Esophagus squamous epithelium (tissue), 5 donors: Measurements from ENCODE around the gene ARTN. TPM values are rescaled to one million over a fixed set of nuclear protein-coding genes. Genes with fewer than 3 reads are reported as not detected.

Source experiments
- DNase-seq: peaks from one replicate; lab custom pipeline; 2025; lab: John Stamatoyannopoulos, UW
- H3K27ac ChIP-seq, 4 donors: fragments of 200-600 bp; sonication (generic); one replicate each; pipeline ENCODE4 v1.5.1; 2016 to 2019; ENCODE audit warnings: mild to moderate bottlenecking in 1 of 4
- H3K27me3 ChIP-seq, 4 donors: fragments of 200-600 bp; sonication (generic); 1 replicate in 3 of 4; 2 replicates in 1 of 4; pipeline versions ENCODE4 v1.5.1 to v1.6.0; 2017 to 2021; ENCODE audit warnings: antibody characterized with exemption in 1 of 4
- H3K36me3 ChIP-seq, 3 donors: fragments of 200-600 bp; sonication (generic); one replicate each; pipeline ENCODE4 v1.5.1; 2016 to 2019
- H3K4me1 ChIP-seq, 3 donors: fragments of 200-600 bp; sonication (generic); one replicate each; pipeline ENCODE4 v1.5.1; 2017 to 2019
- H3K4me3 ChIP-seq, 4 donors: fragments of 200-600 bp; sonication (generic); 1 replicate in 3 of 4; 2 replicates in 1 of 4; pipeline ENCODE4 v1.5.1; 2016 to 2019; ENCODE audit warnings: mild to moderate bottlenecking in 2 of 4, moderate library complexity in 1 of 4
- H3K9me3 ChIP-seq, 3 donors: fragments of 200-600 bp; sonication (generic); one replicate each; pipeline ENCODE4 v1.5.1; 2016 to 2019
- CTCF ChIP-seq, 6 experiments: fragments of 450-650 bp in 4 of 6; fragments of 200-600 bp in 2 of 6; sonication (generic) in 2 of 6; IDR thresholded peaks; one replicate each; pipeline ENCODE4 v1.5.1; 2016 to 2019; ENCODE audit warnings: antibody characterized with exemption in 6 of 6, mild to moderate bottlenecking in 4 of 6, moderate library complexity in 4 of 6
- POLR2A ChIP-seq, 4 donors: fragments of 450-650 bp; IDR thresholded peaks; one replicate each; pipeline ENCODE4 v1.6.1; 2017; ENCODE audit warnings: antibody characterized with exemption in 4 of 4, mild to moderate bottlenecking in 4 of 4, moderate library complexity in 3 of 4
- WGBS, 2 donors: methylation state at CpG; one replicate each; pipeline ENCODE4 v1.1.5; 2018; 5-methylcytosine and 5-hydroxymethylcytosine counted together
- intact Hi-C: fragments of 100-400 bp; cut with DNase I; formaldehyde crosslinking; loops from one replicate; pipeline ENCODE4 v1.15.0; 2022
- total RNA-seq, 4 donors: library from RNA; depleted of rRNA; stranded (reverse); fragments of >200 nt; gene quantifications; one replicate each; pipeline ENCODE4 v1.1.0, GENCODE V29; 2016
- donor health status: DM: yes; HTN: yes; CAD: no.

ARTN gene
- total RNA-seq, 4 donors from 2014 or later = 0.68 to 12.9 (median 4.0) TPM

- no peak for DNase-seq
- no peaks in the 10 kb centered on the region for H3K36me3 ChIP-seq
- H3K27ac ChIP-seq = peak overlapping the region; percentile 76 to 84 (median 83)
- H3K9me3 ChIP-seq = no peaks in the 10 kb centered on the region
- no peaks in the 10 kb centered on the region for H3K27me3 ChIP-seq
- intact Hi-C loops = no loop called here
- WGBS, 2 donors = 24 to 36% methylated on average over 6 to 7 of the region's 7 CpGs
- H3K4me1 ChIP-seq = peaks cover 27 to 43% (median 28%) of the 10 kb centered on the region in 3 donors
- no peak for TF ChIP-seq CTCF (IDR thresholded peaks at IDR 0.05)
- no peak for TF ChIP-seq POLR2A (IDR thresholded peaks at IDR 0.05)
- H3K4me3 ChIP-seq = no peak overlapping the region
Observed at GRCh38 chr1:43913051-43913501, 20.5 kb upstream of the ARTN start.

- no peak overlapping the region for H3K4me3 ChIP-seq
- WGBS, 2 donors = 68 to 82% methylated on average over 10 to 12 of the region's 18 CpGs
- H3K27me3 ChIP-seq = no peaks in the 10 kb centered on the region
- H3K4me1 ChIP-seq = peaks cover 27 to 43% (median 28%) of the 10 kb centered on the region in 3 donors
- DNase-seq = no peak
- H3K36me3 ChIP-seq = no peaks in the 10 kb centered on the region
- H3K27ac ChIP-seq = peak overlapping the region; percentile 76 to 84 (median 83)
- intact Hi-C loops = no loop called here
- TF ChIP-seq POLR2A (IDR thresholded peaks at IDR 0.05) (no peak), CTCF (IDR thresholded peaks at IDR 0.05) (no peak)
- H3K9me3 ChIP-seq = no peaks in the 10 kb centered on the region
Observed at GRCh38 chr1:43913666-43914360, 19.8 kb upstream of the ARTN start.

GRCh38 chr1:43914576-43915525, 18.8 kb upstream of the ARTN start:
- TF ChIP-seq POLR2A (IDR thresholded peaks at IDR 0.05) (peak in 1 of 4 donors; percentile 8), CTCF (IDR thresholded peaks at IDR 0.05) (no peak)
- DNase-seq = no peak
- Histone ChIP-seq H3K4me3 (no peak overlapping the region), H3K4me1 (peaks cover 27 to 43% (median 28%) of the 10 kb centered on the region in 3 donors), H3K27me3 (no peaks in the 10 kb centered on the region), H3K27ac (peak overlapping the region; percentile 76 to 84 (median 83)), H3K36me3 (no peaks in the 10 kb centered on the region), H3K9me3 (no peaks in the 10 kb centered on the region)
- WGBS, 2 donors = 53 to 58% methylated on average over 12 to 13 of the region's 13 CpGs
- intact Hi-C loops = no loop called here

- Histone ChIP-seq H3K36me3 (no peaks in the 10 kb centered on the region), H3K4me3 (no peak overlapping the region), H3K27ac (no peak overlapping the region), H3K4me1 (peaks cover 0 to 10% (median 6%) of the 10 kb centered on the region in 3 donors), H3K27me3 (no peaks in the 10 kb centered on the region), H3K9me3 (no peaks in the 10 kb centered on the region)
- TF ChIP-seq CTCF (IDR thresholded peaks at IDR 0.05) = no peak
- no peak for TF ChIP-seq POLR2A (IDR thresholded peaks at IDR 0.05)
- WGBS, 2 donors = 90 to 91% methylated on average over 5 to 7 of the region's 7 CpGs
- DNase-seq = no peak
- intact Hi-C loops = no loop called here
Observed at GRCh38 chr1:43919906-43920305, 13.7 kb upstream of the ARTN start.
